HepG2 (cell line): ENCODE data around the gene HS3ST5. TPM values are rescaled to one million over a fixed set of nuclear protein-coding genes. Genes with fewer than 3 reads are reported as not detected.

Experiments
- ATF7-NPFF ChIP-seq: sonication (generic); formaldehyde crosslinking; IDR thresholded peaks from 2 replicates; pipeline ENCODE4 v1.8.1; 2023; ENCODE audit warnings: mild to moderate bottlenecking, low read depth, missing genetic modification reagents, moderate library complexity
- FOXO1 ChIP-seq: sonication (generic); formaldehyde crosslinking; IDR thresholded peaks from 2 replicates; pipeline ENCODE4 v1.4.0; 2020; ENCODE audit warnings: missing genetic modification reagents
- GPBP1L1 ChIP-seq: sonication (generic); formaldehyde crosslinking; IDR thresholded peaks from 2 replicates; pipeline ENCODE4 v1.5.0; 2020; ENCODE audit warnings: mild to moderate bottlenecking, missing genetic modification reagents
- GRHL1 ChIP-seq: sonication (generic); formaldehyde crosslinking; conservative IDR thresholded peaks from 2 replicates; pipeline ENCODE4 v1.8.0; 2022; ENCODE audit warnings: missing genetic modification reagents
- LBX2 ChIP-seq: sonication (generic); formaldehyde crosslinking; IDR thresholded peaks from 2 replicates; pipeline ENCODE4 v1.5.0; 2020; ENCODE audit warnings: missing genetic modification reagents, mild to moderate bottlenecking, borderline replicate concordance
- MAFF ChIP-seq: IDR thresholded peaks from 2 replicates; pipeline ENCODE4 v1.6.1; 2011; ENCODE audit warnings: low read depth, low read length, improper control_type of control experiment
- MATR3 ChIP-seq: sonication (generic); formaldehyde crosslinking; IDR thresholded peaks from 2 replicates; pipeline ENCODE4 v1.4.0; 2020; ENCODE audit warnings: missing genetic modification reagents
- MLXIP ChIP-seq: sonication (generic); formaldehyde crosslinking; IDR thresholded peaks from 2 replicates; pipeline ENCODE4 v1.9.0; 2021; ENCODE audit warnings: missing genetic modification reagents, borderline replicate concordance
- ZBTB21 ChIP-seq: sonication (generic); formaldehyde crosslinking; IDR thresholded peaks from 2 replicates; pipeline ENCODE4 v1.4.0; 2020; ENCODE audit warnings: missing genetic modification reagents
- ZNF138 ChIP-seq: sonication (generic); formaldehyde crosslinking; IDR thresholded peaks from 2 replicates; pipeline ENCODE4 v1.5.0; 2020; ENCODE audit warnings: mild to moderate bottlenecking, low read depth, missing genetic modification reagents
- ZNF224 ChIP-seq: sonication (generic); formaldehyde crosslinking; IDR thresholded peaks from 2 replicates; pipeline ENCODE4 v1.5.0; 2020; ENCODE audit warnings: mild to moderate bottlenecking, missing genetic modification reagents
- ZNF576 ChIP-seq: sonication (generic); formaldehyde crosslinking; IDR thresholded peaks from 2 replicates; pipeline ENCODE4 v1.4.0; 2020; ENCODE audit warnings: mild to moderate bottlenecking, missing genetic modification reagents
- ZNF770 ChIP-seq: sonication (generic); formaldehyde crosslinking; IDR thresholded peaks from 2 replicates; pipeline ENCODE4 v1.5.0; 2020; ENCODE audit warnings: mild to moderate bottlenecking, missing genetic modification reagents
- ZNF780A ChIP-seq: sonication (generic); formaldehyde crosslinking; IDR thresholded peaks from 2 replicates; pipeline ENCODE4 v1.8.0; 2022; ENCODE audit warnings: mild to moderate bottlenecking, missing genetic modification reagents, moderate library complexity
- ZNF816 ChIP-seq: sonication (generic); formaldehyde crosslinking; IDR thresholded peaks from 2 replicates; pipeline ENCODE4 v1.8.0; 2022; ENCODE audit warnings: missing genetic modification reagents, mild to moderate bottlenecking, borderline replicate concordance
- ZNF883 ChIP-seq: sonication (generic); formaldehyde crosslinking; IDR thresholded peaks from 2 replicates; pipeline ENCODE4 v1.5.1; 2020; ENCODE audit warnings: mild to moderate bottlenecking, missing genetic modification reagents; ENCODE audit errors: not compliant biosample characterization
- ZSCAN5A ChIP-seq: sonication (generic); formaldehyde crosslinking; IDR thresholded peaks from 2 replicates; pipeline ENCODE4 v1.8.0; 2022; ENCODE audit warnings: mild to moderate bottlenecking, missing genetic modification reagents, borderline replicate concordance
- polyA plus RNA-seq, 8 experiments: library from polyadenylated mRNA; depleted of rRNA in 3 of 8; stranded (reverse) in 7 of 8; unstranded in 1 of 8; fragments of >200 nt; fragmentation: Illumina TruSeq in 4 of 8; extraction: Trizol in 4 of 8; gene quantifications; 2 replicates each; pipeline versions ENCODE4 v1.2.1 to v1.2.3, GENCODE V29; 2011 to 2016; ENCODE audit warnings: low read depth in 4 of 8, missing spikeins in 1 of 8, mixed read lengths in 1 of 8; ENCODE audit not compliant: insufficient read depth in 1 of 8
- total RNA-seq, 5 experiments: library from RNA; depleted of rRNA; stranded (reverse); fragments of >200 nt; fragmentation: Illumina TruSeq; extraction: Trizol; gene quantifications; 2 replicates each; pipeline ENCODE4 v1.2.3, GENCODE V29; 2016; ENCODE audit warnings: low read depth in 1 of 5

The HS3ST5 gene
- total and polyA plus RNA-seq, 2 of the 13 experiments (the other 11 are each of a cell fraction or from before 2014, with no cell fraction given), result 1.1 to 1.6 TPM

GRCh38 chr6:114167583-114168576 is 174.9 kb downstream of the HS3ST5 start (continued):
- no peak for TF ChIP-seq GRHL1 (CRISPR knock-in tag)
- no peak for TF ChIP-seq LBX2 (CRISPR knock-in tag)
- no peak for TF ChIP-seq MATR3 (CRISPR knock-in tag)
- TF ChIP-seq ZNF816, result no peak
- TF ChIP-seq ZNF576, result no peak
- TF ChIP-seq MAFF, result no peak
- TF ChIP-seq ZNF224 (CRISPR knock-in tag), result no peak
- TF ChIP-seq MLXIP (CRISPR knock-in tag), result no peak
- TF ChIP-seq ZNF138, result no peak
- TF ChIP-seq ZNF780A (CRISPR knock-in tag), result no peak
- TF ChIP-seq ATF7-NPFF, result no peak
- TF ChIP-seq ZSCAN5A (CRISPR knock-in tag), result no peak; the same call in 1 of the 2 replicates
- TF ChIP-seq GPBP1L1 (CRISPR knock-in tag), result no peak
- TF ChIP-seq ZNF770 (CRISPR knock-in tag), result no peak
- peak; percentile 97 for TF ChIP-seq FOXO1 (CRISPR knock-in tag)
- no peak for TF ChIP-seq ZBTB21
- no peak for TF ChIP-seq ZNF883 (CRISPR knock-in tag)
